Naive B cell (primary cell): ENCODE results near the gene MXD3. TPM values are rescaled to one million over a fixed set of nuclear protein-coding genes. Genes with fewer than 3 reads are reported as not detected.

Experiments used
- polyA plus RNA-seq, 6 donors: library from polyadenylated mRNA; unstranded; fragments of 300-500 nt; fragmentation: Illumina TruSeq; gene quantifications; one replicate each; pipeline ENCODE4 v1.2.3, GENCODE V29; 2021; ENCODE audit warnings: low read depth in 6 of 6

The MXD3 gene
- polyA plus RNA-seq, 6 donors from 2014 or later = 0.52 to 2.3 (median 1.4) TPM

Other genes starting within 250 kb of the MXD3 start
- under 1 TPM in 2 of 6 donors, not detected in 4; 0.39 to 0.58 TPM for gene FGFR4, start 225.0 kb downstream of the MXD3 start, polyA plus RNA-seq
- 10 to 100 TPM; 32.4 to 87.7 (median 46.1) TPM for gene NSD1, start 178.1 kb downstream of the MXD3 start, polyA plus RNA-seq
- gene RAB24, start 8.2 kb downstream of the MXD3 start, polyA plus RNA-seq = 10 to 100 TPM; 33.0 to 79.5 (median 47.3) TPM
- gene PRELID1, start 8.1 kb downstream of the MXD3 start, polyA plus RNA-seq = 100 to 1,000 TPM; 162 to 227 (median 176) TPM
- 100 to 1,000 TPM; 182 to 243 (median 191) TPM for gene LMAN2, start 39.8 kb upstream of the MXD3 start, polyA plus RNA-seq
- 10 to 100 TPM; 16.6 to 41.1 (median 23.2) TPM for gene RGS14, start 46.0 kb upstream of the MXD3 start, polyA plus RNA-seq
- not detected for gene SLC34A1, start 72.5 kb upstream of the MXD3 start, polyA plus RNA-seq
- gene PFN3, start 88.8 kb upstream of the MXD3 start, polyA plus RNA-seq = not detected
- 1 to 10 TPM in 1 of 6 donors, under 1 TPM in 2, not detected in 3; 0.56 to 1.4 (median 0.57) TPM for gene F12, start 97.7 kb upstream of the MXD3 start, polyA plus RNA-seq
- 100 to 1,000 TPM in 2 of 6 donors, 10 to 100 TPM in 4; 66.5 to 178 (median 98.1) TPM for gene GRK6, start 114.8 kb upstream of the MXD3 start, polyA plus RNA-seq
- 10 to 100 TPM; 16.2 to 39.5 (median 25.7) TPM for gene PRR7, start 134.9 kb upstream of the MXD3 start, polyA plus RNA-seq
- gene DBN1, start 161.7 kb upstream of the MXD3 start, polyA plus RNA-seq = 1 to 10 TPM in 1 of 6 donors, under 1 TPM in 3, not detected in 2; 0.31 to 1.9 (median 0.65) TPM
- gene PDLIM7, start 185.7 kb upstream of the MXD3 start, polyA plus RNA-seq = 1 to 10 TPM; 1.5 to 6.0 (median 3.9) TPM
- 10 to 100 TPM; 12.7 to 47.7 (median 38.1) TPM for gene DOK3, start 197.9 kb upstream of the MXD3 start, polyA plus RNA-seq
- 10 to 100 TPM; 25.8 to 72.8 (median 43.0) TPM for gene DDX41, start 205.1 kb upstream of the MXD3 start, polyA plus RNA-seq
- gene FAM193B, start 242.7 kb upstream of the MXD3 start, polyA plus RNA-seq = 1 to 10 TPM; 2.9 to 6.8 (median 4.6) TPM